Measurements from ENCODE around the gene DIP2C. TPM values are rescaled to one million over a fixed set of nuclear protein-coding genes. Genes with fewer than 3 reads are reported as not detected.

The DIP2C gene
- total RNA-seq, 1 experiment from 2014 or later, result 11.0 TPM

DNA sequence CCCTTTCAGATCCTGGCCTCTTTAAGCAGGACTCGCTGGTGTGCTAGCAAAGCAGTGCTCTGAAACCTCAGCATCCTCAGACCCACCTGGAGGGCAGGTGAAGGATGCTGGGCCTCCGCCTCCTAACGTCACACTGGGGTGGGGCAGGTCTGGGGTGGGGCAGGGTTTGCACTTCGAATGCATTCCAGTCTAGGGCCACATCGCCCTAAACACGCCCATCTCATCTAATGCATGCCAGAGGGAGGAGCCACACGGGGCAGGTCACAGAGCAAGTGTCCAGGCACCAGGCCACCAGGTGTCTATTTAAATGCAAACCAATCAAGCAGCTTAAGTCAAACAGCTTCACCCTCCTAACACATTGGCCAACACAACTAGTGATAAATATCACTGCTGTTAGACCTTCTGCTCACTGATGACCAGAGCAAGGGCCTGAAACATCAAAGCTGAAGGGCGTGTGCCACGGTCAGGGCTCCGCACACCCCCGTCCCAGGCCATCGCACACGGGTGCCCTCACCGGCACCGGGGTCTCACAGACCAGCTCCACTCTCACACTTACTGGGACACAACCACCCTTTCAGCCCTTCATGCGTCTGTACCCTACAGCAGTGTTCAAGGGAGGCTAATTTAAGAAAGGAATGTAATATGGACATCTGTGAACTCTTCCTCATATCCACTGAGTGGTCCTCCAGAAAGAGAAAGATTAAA, 47.1 kb downstream of the DIP2C start:
- H3K4me3 Mint-ChIP-seq, result no peak overlapping the region
- peaks cover 8% of the 10 kb centered on the region for H3K36me3 Mint-ChIP-seq
- ATAC-seq (peak; percentile 74), DNase-seq (ENCODE audit: low spot score) (no peak)
- peak overlapping the region; percentile 92 for H3K27ac Mint-ChIP-seq
- peaks cover 15% of the 10 kb centered on the region for H3K9me3 Mint-ChIP-seq
- POLR2A ChIA-PET, result no interaction called here
- peaks cover 15% of the 10 kb centered on the region for H3K4me1 Mint-ChIP-seq
- CTCF ChIA-PET, result no interaction called here
- TF ChIP-seq, protein P1, sequence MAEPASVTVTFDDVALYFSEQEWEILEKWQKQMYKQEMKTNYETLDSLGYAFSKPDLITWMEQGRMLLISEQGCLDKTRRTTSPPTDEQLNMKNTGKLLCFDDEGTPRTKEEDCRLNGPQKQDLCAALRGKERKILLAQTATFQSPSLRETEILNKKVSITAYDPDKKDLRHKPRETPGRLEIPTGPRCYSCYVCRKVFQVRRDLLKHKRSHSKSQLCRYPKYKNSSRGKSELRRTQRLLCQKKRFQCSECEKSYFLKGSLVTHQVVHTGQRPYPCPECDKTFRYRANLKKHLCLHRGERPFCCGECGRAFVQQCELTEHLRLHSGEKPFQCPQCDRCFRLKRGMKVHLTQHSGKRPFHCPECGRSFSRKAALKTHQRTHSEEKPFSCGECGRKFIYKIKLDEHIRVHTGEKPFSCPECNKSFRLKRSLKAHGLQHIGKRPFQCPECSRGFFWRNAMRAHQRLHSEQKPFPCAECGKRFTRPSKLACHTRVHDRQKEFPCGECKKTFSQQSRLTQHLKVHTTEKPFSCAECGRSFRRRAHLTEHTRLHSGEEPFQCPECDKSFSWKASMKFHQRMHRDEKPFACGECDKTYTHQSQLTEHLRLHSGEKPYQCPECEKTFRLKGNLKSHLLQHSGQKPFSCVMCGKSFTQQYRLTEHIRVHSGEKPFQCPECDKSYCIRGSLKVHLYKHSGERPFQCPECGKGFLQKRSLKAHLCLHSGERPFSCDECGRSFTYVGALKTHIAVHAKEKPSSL (CRISPR knock-in tag; conservative IDR thresholded peaks at IDR 0.05), result no peak
- TF ChIP-seq PRDM15 (CRISPR knock-in tag; IDR thresholded peaks at IDR 0.05) (no peak), MYBL2 (CRISPR knock-in tag; IDR thresholded peaks at IDR 0.05) (no peak), ZBTB21 (CRISPR knock-in tag; IDR thresholded peaks at IDR 0.05; ENCODE audit: borderline replicate concordance) (no peak), ZNF263 (CRISPR knock-in tag; IDR thresholded peaks at IDR 0.05; ENCODE audit: low read depth) (no peak), ZNF416 (CRISPR knock-in tag; IDR thresholded peaks at IDR 0.05) (no peak), ZNF121 (CRISPR knock-in tag; IDR thresholded peaks at IDR 0.05) (no peak), ZNF396 (CRISPR knock-in tag; IDR thresholded peaks at IDR 0.05; ENCODE audit: borderline replicate concordance) (no peak), ZNF138 (CRISPR knock-in tag; conservative IDR thresholded peaks at IDR 0.05) (no peak)
- TF ChIP-seq, protein P2, sequence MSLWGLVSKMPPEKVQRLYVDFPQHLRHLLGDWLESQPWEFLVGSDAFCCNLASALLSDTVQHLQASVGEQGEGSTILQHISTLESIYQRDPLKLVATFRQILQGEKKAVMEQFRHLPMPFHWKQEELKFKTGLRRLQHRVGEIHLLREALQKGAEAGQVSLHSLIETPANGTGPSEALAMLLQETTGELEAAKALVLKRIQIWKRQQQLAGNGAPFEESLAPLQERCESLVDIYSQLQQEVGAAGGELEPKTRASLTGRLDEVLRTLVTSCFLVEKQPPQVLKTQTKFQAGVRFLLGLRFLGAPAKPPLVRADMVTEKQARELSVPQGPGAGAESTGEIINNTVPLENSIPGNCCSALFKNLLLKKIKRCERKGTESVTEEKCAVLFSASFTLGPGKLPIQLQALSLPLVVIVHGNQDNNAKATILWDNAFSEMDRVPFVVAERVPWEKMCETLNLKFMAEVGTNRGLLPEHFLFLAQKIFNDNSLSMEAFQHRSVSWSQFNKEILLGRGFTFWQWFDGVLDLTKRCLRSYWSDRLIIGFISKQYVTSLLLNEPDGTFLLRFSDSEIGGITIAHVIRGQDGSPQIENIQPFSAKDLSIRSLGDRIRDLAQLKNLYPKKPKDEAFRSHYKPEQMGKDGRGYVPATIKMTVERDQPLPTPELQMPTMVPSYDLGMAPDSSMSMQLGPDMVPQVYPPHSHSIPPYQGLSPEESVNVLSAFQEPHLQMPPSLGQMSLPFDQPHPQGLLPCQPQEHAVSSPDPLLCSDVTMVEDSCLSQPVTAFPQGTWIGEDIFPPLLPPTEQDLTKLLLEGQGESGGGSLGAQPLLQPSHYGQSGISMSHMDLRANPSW (CRISPR knock-in tag; conservative IDR thresholded peaks at IDR 0.05; ENCODE audit: low read depth), result no peak
- no peaks in the 10 kb centered on the region for H3K27me3 Mint-ChIP-seq (ENCODE audit: low read depth)

GRCh38 chr10:641149-642010, 48.1 kb downstream of the DIP2C start:
- no peak overlapping the region for H3K4me3 Mint-ChIP-seq
- no peak overlapping the region for H3K27ac Mint-ChIP-seq
- CTCF ChIA-PET, result no interaction called here
- H3K36me3 Mint-ChIP-seq, result peaks cover 8% of the 10 kb centered on the region
- H3K4me1 Mint-ChIP-seq, result peaks cover 21% of the 10 kb centered on the region
- ATAC-seq (no peak), DNase-seq (ENCODE audit: low spot score) (no peak)
- TF ChIP-seq IRF1 (CRISPR knock-in tag; IDR thresholded peaks at IDR 0.05) (no peak), ZNF121 (CRISPR knock-in tag; IDR thresholded peaks at IDR 0.05) (peak; percentile 79), ZNF396 (CRISPR knock-in tag; IDR thresholded peaks at IDR 0.05; ENCODE audit: borderline replicate concordance) (no peak), ATF2 (CRISPR knock-in tag; IDR thresholded peaks at IDR 0.05; ENCODE audit: borderline replicate concordance, low read depth) (no peak)
- TF ChIP-seq, protein P3, sequence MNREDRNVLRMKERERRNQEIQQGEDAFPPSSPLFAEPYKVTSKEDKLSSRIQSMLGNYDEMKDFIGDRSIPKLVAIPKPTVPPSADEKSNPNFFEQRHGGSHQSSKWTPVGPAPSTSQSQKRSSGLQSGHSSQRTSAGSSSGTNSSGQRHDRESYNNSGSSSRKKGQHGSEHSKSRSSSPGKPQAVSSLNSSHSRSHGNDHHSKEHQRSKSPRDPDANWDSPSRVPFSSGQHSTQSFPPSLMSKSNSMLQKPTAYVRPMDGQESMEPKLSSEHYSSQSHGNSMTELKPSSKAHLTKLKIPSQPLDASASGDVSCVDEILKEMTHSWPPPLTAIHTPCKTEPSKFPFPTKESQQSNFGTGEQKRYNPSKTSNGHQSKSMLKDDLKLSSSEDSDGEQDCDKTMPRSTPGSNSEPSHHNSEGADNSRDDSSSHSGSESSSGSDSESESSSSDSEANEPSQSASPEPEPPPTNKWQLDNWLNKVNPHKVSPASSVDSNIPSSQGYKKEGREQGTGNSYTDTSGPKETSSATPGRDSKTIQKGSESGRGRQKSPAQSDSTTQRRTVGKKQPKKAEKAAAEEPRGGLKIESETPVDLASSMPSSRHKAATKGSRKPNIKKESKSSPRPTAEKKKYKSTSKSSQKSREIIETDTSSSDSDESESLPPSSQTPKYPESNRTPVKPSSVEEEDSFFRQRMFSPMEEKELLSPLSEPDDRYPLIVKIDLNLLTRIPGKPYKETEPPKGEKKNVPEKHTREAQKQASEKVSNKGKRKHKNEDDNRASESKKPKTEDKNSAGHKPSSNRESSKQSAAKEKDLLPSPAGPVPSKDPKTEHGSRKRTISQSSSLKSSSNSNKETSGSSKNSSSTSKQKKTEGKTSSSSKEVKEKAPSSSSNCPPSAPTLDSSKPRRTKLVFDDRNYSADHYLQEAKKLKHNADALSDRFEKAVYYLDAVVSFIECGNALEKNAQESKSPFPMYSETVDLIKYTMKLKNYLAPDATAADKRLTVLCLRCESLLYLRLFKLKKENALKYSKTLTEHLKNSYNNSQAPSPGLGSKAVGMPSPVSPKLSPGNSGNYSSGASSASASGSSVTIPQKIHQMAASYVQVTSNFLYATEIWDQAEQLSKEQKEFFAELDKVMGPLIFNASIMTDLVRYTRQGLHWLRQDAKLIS (CRISPR knock-in tag; IDR thresholded peaks at IDR 0.05; ENCODE audit: borderline replicate concordance), result no peak
- no peaks in the 10 kb centered on the region for H3K27me3 Mint-ChIP-seq (ENCODE audit: low read depth)
- peaks cover 15% of the 10 kb centered on the region for H3K9me3 Mint-ChIP-seq
- POLR2A ChIA-PET, result no interaction called here

All from WTC11 (cell line).